Right lobe of liver (tissue), 6 donors: ENCODE measurements around the gene FHIT. TPM values are rescaled to one million over a fixed set of nuclear protein-coding genes. Genes with fewer than 3 reads are reported as not detected.
A peak's percentile ranks its signal among the peaks of the same experiment; 100 is the strongest.

ENCODE experiments used
- ATAC-seq, 4 donors: fragments of 200-7000 bp; cut with Tn5 transposase; one replicate each; pipeline ENCODE4 v1.9.1; 2020; ENCODE audit warnings: mild to moderate bottlenecking in 4 of 4, moderate library complexity in 4 of 4
- DNase-seq, 3 donors: peaks; one replicate each; pipeline ENCODE4 v3.0.0-alpha.2; 2020
- H3K27ac ChIP-seq, 3 donors: fragments of 200-600 bp; one replicate each; pipeline ENCODE4 v1.8.0; 2022
- H3K27me3 ChIP-seq, 2 donors: fragments of 200-600 bp; one replicate each; pipeline ENCODE4 v1.8.0; 2022
- H3K36me3 ChIP-seq, 4 donors: fragments of 200-600 bp; sonication (generic) in 1 of 4; one replicate each; pipeline versions ENCODE4 v1.5.1 to v1.8.0; 2017 to 2022; ENCODE audit warnings: control low read depth in 1 of 4
- H3K4me1 ChIP-seq, 4 donors: fragments of 200-600 bp; sonication (generic) in 1 of 4; one replicate each; pipeline versions ENCODE4 v1.5.1 to v1.8.0; 2017 to 2022; ENCODE audit warnings: control low read depth in 1 of 4
- H3K4me3 ChIP-seq, 3 donors: fragments of 200-600 bp; one replicate each; pipeline ENCODE4 v1.8.0; 2022
- H3K9me3 ChIP-seq, 4 donors: fragments of 200-600 bp; sonication (generic) in 1 of 4; one replicate each; pipeline versions ENCODE4 v1.5.1 to v1.8.0; 2017 to 2022; ENCODE audit warnings: control low read depth in 1 of 4
- CTCF ChIP-seq, 4 donors: fragments of 200-600 bp in 3 of 4; fragments of 450-650 bp in 1 of 4; IDR thresholded peaks; one replicate each; pipeline versions ENCODE4 v1.5.1 to v1.8.0; 2016 to 2022; ENCODE audit warnings: antibody characterized with exemption in 4 of 4, mild to moderate bottlenecking in 2 of 4
- POLR2A ChIP-seq: fragments of 450-650 bp; IDR thresholded peaks from one replicate; pipeline ENCODE4 v1.6.1; 2017; ENCODE audit warnings: antibody characterized with exemption, mild to moderate bottlenecking
- WGBS: methylation state at CpG from one replicate; pipeline ENCODE4 v1.1.6; 2018; ENCODE audit warnings: low coverage, low lambda C conversion rate; ENCODE audit not compliant: insufficient coverage; ENCODE audit errors: missing lambda C conversion rate; 5-methylcytosine and 5-hydroxymethylcytosine counted together
- intact Hi-C, 2 donors: fragments of 100-400 bp; cut with DNase I; formaldehyde crosslinking; loops; one replicate each; pipeline versions ENCODE4 v1.11.2 to v1.14.1; 2022
- total RNA-seq, 6 experiments: library from RNA; depleted of rRNA in 2 of 6; stranded (reverse); fragments of >200 nt in 2 of 6; fragmentation: NEBNext Ultra II Directional in 3 of 6; extraction: Animal tissue kit (Norgen Biotek cat#: 25700) in 3 of 6; gene quantifications; one replicate each; pipeline versions ENCODE4 v1.1.0 to v1.2.4, GENCODE V29; 2016 to 2023
- donor health status: DM: no; HTN: yes; CAD: no.
- donor health status: DM: no; HTN: no; CAD: no.
- donor health status: DM: no; HTN: no; CAD: no.
- donor health status: DM: no; HTN: yes; CAD: no.
- donor health status: DM: no; HTN: yes; CAD: no.

FHIT gene
- total RNA-seq, 6 experiments from 2014 or later, result 6.6 to 11.2 (median 8.0) TPM

GRCh38 chr3:61061092-61061723, 190.0 kb downstream of the FHIT start:
- Histone ChIP-seq H3K36me3 (no peaks in the 10 kb centered on the region), H3K27ac (no peak overlapping the region), H3K9me3 (no peaks in the 10 kb centered on the region), H3K4me1 (no peaks in the 10 kb centered on the region), H3K4me3 (no peak overlapping the region), H3K27me3 (no peaks in the 10 kb centered on the region)
- DNase-seq (no peak), ATAC-seq (no peak)
- intact Hi-C loops, result no loop called here
- 83% methylated on average over 2 of the region's 2 CpGs for WGBS
- TF ChIP-seq CTCF (IDR thresholded peaks at IDR 0.05) (no peak), POLR2A (no peak)

GRCh38 chr3:61060411-61060861, 190.8 kb downstream of the FHIT start:
- no peak for DNase-seq
- H3K27ac ChIP-seq, result no peak overlapping the region
- WGBS, result 85% methylated on average over 2 of the region's 2 CpGs
- H3K36me3 ChIP-seq, result no peaks in the 10 kb centered on the region
- H3K9me3 ChIP-seq, result no peaks in the 10 kb centered on the region
- no peaks in the 10 kb centered on the region for H3K27me3 ChIP-seq
- no peaks in the 10 kb centered on the region for H3K4me1 ChIP-seq
- ATAC-seq, result peak in 2 of 4 donors; percentile 20 to 43
- no peak overlapping the region for H3K4me3 ChIP-seq
- no peak for TF ChIP-seq CTCF (IDR thresholded peaks at IDR 0.05)
- TF ChIP-seq POLR2A, result no peak
- intact Hi-C loops, result no loop called here

GRCh38 chr3:61058836-61059235, 192.4 kb downstream of the FHIT start:
- no peak for DNase-seq
- no peak overlapping the region for H3K27ac ChIP-seq
- H3K4me1 ChIP-seq, result no peaks in the 10 kb centered on the region
- H3K36me3 ChIP-seq, result no peaks in the 10 kb centered on the region
- intact Hi-C loops, result no loop called here
- H3K4me3 ChIP-seq, result no peak overlapping the region
- no peaks in the 10 kb centered on the region for H3K9me3 ChIP-seq
- no peaks in the 10 kb centered on the region for H3K27me3 ChIP-seq
- no peak for TF ChIP-seq POLR2A
- TF ChIP-seq CTCF (IDR thresholded peaks at IDR 0.05), result no peak
- peak in 2 of 4 donors; percentile 18 to 36 for ATAC-seq
- 82% methylated on average over 2 of the region's 2 CpGs for WGBS

GRCh38 chr3:61057464-61057863, 193.8 kb downstream of the FHIT start:
- H3K27me3 ChIP-seq, result no peaks in the 10 kb centered on the region
- intact Hi-C loops, result no loop called here
- no peaks in the 10 kb centered on the region for H3K9me3 ChIP-seq
- H3K4me1 ChIP-seq, result no peaks in the 10 kb centered on the region
- H3K4me3 ChIP-seq, result no peak overlapping the region
- ATAC-seq (no peak), DNase-seq (no peak)
- TF ChIP-seq POLR2A, result no peak
- TF ChIP-seq CTCF (IDR thresholded peaks at IDR 0.05), result no peak
- H3K27ac ChIP-seq, result no peak overlapping the region
- no peaks in the 10 kb centered on the region for H3K36me3 ChIP-seq
- 90% methylated on average over 4 of the region's 4 CpGs for WGBS
